RCC 7860 (cell line): ENCODE data around the gene DGKB.
"Not testable (repeated sequence)": the region's sequence is repeated elsewhere in the genome, so short reads cannot be mapped to it uniquely, and the experiment has no call there.

ENCODE experiments used
- DNase-seq: peaks from one replicate; pipeline ENCODE4 v3.0.0-alpha.2; 2015; ENCODE audit warnings: low spot score
- FAIRE-seq: peaks from 2 replicates; lab custom pipeline; 2012; peaks lifted over from hg19 to GRCh38; lab: Jason Lieb, UNC

Gene DGKB

GRCh38 chr7:14332155-14332554 is 570.4 kb downstream of the DGKB start:
- FAIRE-seq (no peak), DNase-seq (no peak)

DNA sequence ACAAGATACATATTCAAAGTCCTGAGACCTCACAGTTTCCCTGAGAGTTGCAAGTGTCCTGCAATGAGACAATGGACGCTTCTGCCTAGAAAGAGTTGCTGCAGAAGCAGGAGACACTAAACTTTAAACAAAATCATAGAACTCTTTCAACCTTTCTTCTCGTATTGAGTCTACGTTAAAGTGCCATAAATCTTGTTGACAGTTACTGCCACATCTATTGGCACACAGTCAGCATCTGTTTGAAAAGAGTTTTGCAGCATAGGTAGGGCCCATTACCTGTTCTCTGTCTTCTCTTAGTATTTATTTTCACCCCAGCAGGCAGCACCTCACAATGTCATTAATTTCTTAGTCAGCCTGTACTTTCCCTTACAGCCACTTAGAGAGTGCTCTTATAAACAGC is 577.8 kb downstream of the DGKB start:
- DNase-seq (no peak), FAIRE-seq (no peak)

GRCh38 chr7:14322724-14323123 is 579.8 kb downstream of the DGKB start:
- no peak for FAIRE-seq

DNA sequence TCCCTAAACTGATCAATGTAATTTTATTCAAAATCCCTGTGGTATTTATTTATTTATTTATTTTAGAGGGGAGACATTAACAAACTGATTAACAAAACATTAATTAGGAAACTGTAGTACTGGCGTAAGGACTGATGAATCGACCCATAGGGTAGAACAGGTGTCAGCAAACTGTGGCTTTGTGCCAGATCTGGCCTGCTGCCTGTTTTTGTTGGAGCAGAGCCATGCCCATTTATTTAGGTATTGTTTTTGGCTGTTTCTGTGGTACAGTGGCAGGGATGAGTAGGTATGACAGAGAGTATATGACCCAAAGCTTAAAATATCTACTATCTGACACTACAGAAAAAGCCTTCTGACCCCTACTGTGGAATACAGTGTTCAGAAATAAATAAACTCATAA is 580.6 kb downstream of the DGKB start:
- no peak for FAIRE-seq
- no peak for DNase-seq

More at GRCh38 chr7:14322724-14323123, 579.8 kb downstream of the DGKB start:
- no peak for DNase-seq

DNA sequence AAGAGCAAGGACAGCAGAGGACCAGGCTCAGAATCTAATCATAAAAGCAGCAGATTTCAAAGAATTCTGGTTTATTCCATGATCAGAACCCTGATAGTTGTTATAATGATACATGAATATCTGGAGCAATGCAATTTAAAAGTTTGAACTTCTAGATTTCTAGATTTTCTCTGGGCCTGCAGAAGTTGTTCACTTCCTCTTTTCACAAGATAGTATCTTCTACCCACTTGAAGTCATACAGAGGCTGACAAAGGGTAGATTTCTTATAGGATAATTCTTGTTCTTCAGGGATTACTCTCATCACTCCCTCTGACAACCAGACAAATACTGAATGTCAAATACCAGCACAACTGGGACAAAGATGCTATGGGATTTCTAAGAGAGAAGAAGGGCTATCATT is 593.1 kb downstream of the DGKB start:
- no peak for FAIRE-seq
- DNase-seq, result no peak

- DNase-seq (no peak), FAIRE-seq (no peak)
These were observed 597.2 kb downstream of the DGKB start for GRCh38 chr7:14305233-14305866.

DNA sequence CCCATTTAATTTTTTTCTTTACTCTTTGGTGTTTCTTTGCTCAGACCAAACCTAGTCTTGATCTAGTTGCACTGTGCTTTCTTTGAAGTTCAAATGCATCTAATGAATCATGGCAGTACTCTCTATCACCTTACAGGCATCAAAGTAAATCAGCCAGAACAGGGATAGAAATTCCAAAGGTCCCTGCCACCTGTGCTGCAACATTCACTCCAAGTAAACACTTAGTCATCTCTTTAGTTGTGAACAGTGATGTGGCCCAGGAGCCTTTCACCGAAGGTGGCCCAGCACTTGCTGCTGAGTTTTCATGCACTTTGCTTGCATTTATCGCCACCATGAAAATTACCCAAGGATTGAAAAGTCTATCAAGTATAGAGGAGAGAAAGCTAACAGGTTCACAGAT is 599.0 kb downstream of the DGKB start:
- DNase-seq, result no peak
- FAIRE-seq, result no peak

- no peak for FAIRE-seq
These were observed 607.9 kb downstream of the DGKB start for GRCh38 chr7:14294637-14295036.

DNA sequence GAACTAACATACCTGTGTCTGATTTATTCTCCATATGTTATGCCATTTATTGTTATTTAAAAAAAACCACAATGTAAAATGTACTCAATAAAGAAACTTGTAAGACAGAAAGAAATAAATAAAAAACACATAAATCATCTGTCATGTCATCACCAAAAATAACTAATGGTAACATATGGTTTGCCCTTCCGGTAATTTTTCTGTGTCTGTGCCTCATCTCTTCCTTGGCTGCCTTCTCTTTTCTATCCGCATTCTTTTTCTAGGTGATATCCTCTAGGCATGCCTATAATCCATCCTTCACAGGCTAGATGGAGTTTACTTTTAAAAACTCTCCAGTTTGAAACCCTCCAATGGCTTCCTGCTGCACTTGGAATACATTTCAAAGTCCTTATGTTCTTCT is 609.1 kb downstream of the DGKB start:
- no peak for DNase-seq
- FAIRE-seq, result no peak

More at GRCh38 chr7:14294637-14295036, 607.9 kb downstream of the DGKB start:
- DNase-seq, result no peak

- no peak for FAIRE-seq
- no peak for DNase-seq
These were observed 609.8 kb downstream of the DGKB start for GRCh38 chr7:14292737-14293136.

- DNase-seq, result no peak
- FAIRE-seq, result no peak
These were observed 612.6 kb downstream of the DGKB start for GRCh38 chr7:14289957-14290356.

DNA sequence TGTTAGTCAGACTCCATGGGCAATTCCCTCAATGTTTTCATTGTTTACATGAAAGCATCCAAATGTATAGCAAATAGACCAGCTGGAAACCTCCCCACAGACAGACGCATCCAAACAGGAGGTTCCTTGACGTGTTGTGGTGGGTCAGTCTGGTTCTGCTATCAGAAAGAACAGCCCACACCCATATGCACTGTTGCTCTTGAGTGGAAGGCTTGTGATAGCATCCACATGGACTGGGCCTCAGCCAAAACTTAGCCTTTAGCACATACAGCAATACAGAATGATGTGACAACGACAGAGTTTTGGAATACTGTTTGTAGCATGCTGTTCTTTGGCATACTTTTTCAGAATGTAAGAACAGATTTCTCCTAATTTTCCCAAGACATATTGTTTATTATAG is 613.9 kb downstream of the DGKB start:
- DNase-seq (no peak), FAIRE-seq (no peak)

- DNase-seq (no peak), FAIRE-seq (no peak)
These were observed 615.2 kb downstream of the DGKB start for GRCh38 chr7:14287398-14287797.

DNA sequence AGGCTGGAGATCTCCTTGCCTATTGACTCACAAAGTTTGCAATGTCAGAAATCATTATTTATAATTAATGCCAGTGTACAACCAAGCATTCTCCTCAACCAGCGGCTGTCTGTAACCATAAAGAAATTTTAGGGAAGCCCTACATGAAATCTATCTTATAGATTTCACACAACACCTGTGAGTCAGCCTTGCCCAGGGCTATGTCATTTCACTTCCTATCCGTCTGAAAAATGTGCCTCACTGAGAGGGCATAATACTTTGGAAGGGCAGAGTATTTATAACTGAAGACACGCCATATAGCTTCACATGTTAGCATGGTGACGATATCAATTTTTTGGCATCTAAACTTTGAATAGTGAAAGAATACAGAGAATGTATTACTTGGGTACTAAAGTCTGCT is 616.5 kb downstream of the DGKB start:
- no peak for FAIRE-seq
- no peak for DNase-seq

GRCh38 chr7:14279065-14279871 is 623.3 kb downstream of the DGKB start:
- not testable (repeated sequence) for DNase-seq, FAIRE-seq

- no peak for FAIRE-seq
- DNase-seq, result no peak
These were observed 627.2 kb downstream of the DGKB start for GRCh38 chr7:14275356-14275755.

GRCh38 chr7:14271441-14271840 is 631.1 kb downstream of the DGKB start:
- FAIRE-seq, result no peak
- no peak for DNase-seq

GRCh38 chr7:14270099-14270498 is 632.5 kb downstream of the DGKB start:
- FAIRE-seq (no peak), DNase-seq (no peak)

DNA sequence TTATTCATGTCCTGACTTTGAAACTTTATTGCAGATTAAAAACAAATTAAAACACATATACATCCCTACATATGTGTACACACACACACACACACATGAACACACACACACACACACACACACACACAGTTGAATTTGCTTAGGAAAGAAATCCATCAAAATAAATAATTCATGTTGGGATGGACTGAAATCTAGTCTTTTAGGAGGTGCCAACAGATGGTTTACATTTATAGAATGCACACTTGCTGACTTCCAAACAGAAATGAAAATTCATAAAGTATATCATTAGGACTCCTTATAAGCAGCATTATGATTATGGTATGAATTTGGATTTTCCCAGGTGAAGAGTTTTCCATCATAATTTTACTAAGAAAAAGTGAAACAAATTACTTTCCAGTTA is 642.5 kb downstream of the DGKB start:
- FAIRE-seq (no peak), DNase-seq (no peak)

DNA sequence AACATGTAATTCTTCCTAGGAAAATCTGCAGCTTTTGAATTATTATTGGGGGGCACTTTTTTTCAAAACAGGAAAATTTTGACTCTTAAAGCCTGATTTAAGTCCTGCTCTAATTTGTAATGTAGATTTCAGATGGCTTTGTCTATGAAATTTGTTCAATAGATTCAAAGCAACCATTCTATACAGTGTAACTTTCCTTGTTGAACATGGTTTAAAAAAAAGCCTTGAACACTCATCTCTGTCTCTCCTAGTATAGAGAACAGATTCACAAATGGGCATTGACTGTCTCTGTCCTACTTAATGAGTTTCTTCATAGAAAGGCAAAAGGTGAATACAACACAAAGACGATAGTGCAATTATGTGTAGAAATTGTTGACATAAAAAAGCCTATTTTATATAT is 643.7 kb downstream of the DGKB start:
- FAIRE-seq (no peak), DNase-seq (no peak)

DNA sequence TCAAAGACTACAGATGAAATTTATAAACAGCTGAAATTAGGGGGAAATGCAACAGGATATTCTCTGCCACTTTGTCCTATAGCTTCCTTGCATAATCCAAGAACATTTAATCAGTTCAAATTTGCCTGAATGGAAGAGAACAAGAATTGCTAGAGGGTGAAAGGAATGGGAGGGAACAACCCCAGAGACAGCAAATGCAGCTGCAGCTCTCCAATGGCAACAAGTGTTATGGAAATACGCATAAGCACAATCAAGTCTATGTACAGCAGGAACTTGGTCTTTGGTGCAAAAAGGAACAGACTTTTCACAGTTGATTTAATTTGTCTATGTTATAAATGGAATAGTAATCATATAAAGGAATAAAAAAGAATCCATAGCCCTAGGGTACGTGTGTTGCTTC is 644.1 kb downstream of the DGKB start:
- DNase-seq, result no peak
- FAIRE-seq, result no peak

DNA sequence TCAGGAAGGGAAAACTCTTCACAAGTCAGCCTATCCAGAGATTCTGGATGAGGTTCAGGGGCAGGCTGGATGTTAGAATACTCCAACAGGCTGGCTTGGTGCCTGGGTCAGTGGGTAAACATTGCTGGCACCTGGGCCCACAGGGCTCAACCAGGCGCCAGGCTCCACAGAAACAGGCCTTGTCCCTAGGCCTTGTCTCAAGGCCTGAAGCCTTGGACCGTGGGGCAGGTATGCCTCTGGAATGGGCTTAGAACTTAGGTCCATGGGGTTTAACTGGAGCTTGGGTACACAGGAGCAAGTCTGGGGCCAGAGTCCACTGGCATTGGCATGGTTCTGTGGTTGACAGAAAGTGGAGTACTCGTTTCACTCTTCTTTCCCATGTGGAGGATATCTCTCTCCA is 650.1 kb downstream of the DGKB start:
- FAIRE-seq, result no peak
- no peak for DNase-seq
